ENCODE measurements around the gene TEX2. TPM values are rescaled to one million over a fixed set of nuclear protein-coding genes. Genes with fewer than 3 reads are reported as not detected.

The TEX2 gene
- total and polyA plus RNA-seq, 9 of the 15 experiments (the other 6 are each of a cell fraction or from before 2014, with no cell fraction given) = 4.1 to 27.6 (median 19.3) TPM

GRCh38 chr17:64147110-64148016, 115.7 kb downstream of the TEX2 start (continued):
- TF ChIP-seq REST (IDR thresholded peaks at IDR 0.05; ENCODE audit: borderline replicate concordance) (no peak), REST (CRISPR knock-in tag; IDR thresholded peaks at IDR 0.05; ENCODE audit: low read depth) (no peak), CTBP1 (IDR thresholded peaks at IDR 0.05; ENCODE audit: borderline replicate concordance) (no peak), ESRRB (CRISPR knock-in tag; IDR thresholded peaks at IDR 0.05; ENCODE audit: borderline replicate concordance) (no peak), PRDM10 (IDR thresholded peaks at IDR 0.05; ENCODE audit: partially characterized antibody) (no peak), POLR2H (tag; IDR thresholded peaks at IDR 0.05; ENCODE audit: low read depth) (peak; percentile 72), RFX5 (IDR thresholded peaks at IDR 0.05; ENCODE audit: low read depth, low read length) (no peak), JUNB (CRISPR knock-in tag; conservative IDR thresholded peaks at IDR 0.05) (no peak), ELF2 (CRISPR knock-in tag; IDR thresholded peaks at IDR 0.05) (0 out of 2 replicates have a peak, but pooled peaks have one; percentile 27), ZNF766 (CRISPR knock-in tag; conservative IDR thresholded peaks at IDR 0.05) (0 out of 2 replicates have a peak, but pooled peaks have one; percentile 18), CEBPZ (IDR thresholded peaks at IDR 0.05; ENCODE audit: borderline replicate concordance, low read depth, low read length) (0 out of 2 replicates have a peak, but pooled peaks have one; percentile 26)
